HG02840 (cell line): ENCODE measurements around the gene AXDND1.
"Not testable (repeated sequence)": the region's sequence is repeated elsewhere in the genome, so short reads cannot be mapped to it uniquely, and the experiment has no call there.

ENCODE experiments used
- ATAC-seq: cut with Tn5 transposase; IDR thresholded peaks from one replicate; pipeline ENCODE4 v1.9.1; 2021; ENCODE audit warnings: mild to moderate bottlenecking, moderate library complexity, moderate number of reproducible peaks; ENCODE audit not compliant: unreplicated experiment, low FRiP score

Gene AXDND1

GRCh38 chr1:179448437-179449149, 82.8 kb downstream of the AXDND1 start:
- no peak for ATAC-seq

- not testable (repeated sequence) for ATAC-seq
These were observed 93.9 kb downstream of the AXDND1 start for GRCh38 chr1:179459606-179460206.

GRCh38 chr1:179465661-179466060, 99.9 kb downstream of the AXDND1 start:
- not testable (repeated sequence) for ATAC-seq

GRCh38 chr1:179474713-179475112, 108.9 kb downstream of the AXDND1 start:
- no peak for ATAC-seq

DNA sequence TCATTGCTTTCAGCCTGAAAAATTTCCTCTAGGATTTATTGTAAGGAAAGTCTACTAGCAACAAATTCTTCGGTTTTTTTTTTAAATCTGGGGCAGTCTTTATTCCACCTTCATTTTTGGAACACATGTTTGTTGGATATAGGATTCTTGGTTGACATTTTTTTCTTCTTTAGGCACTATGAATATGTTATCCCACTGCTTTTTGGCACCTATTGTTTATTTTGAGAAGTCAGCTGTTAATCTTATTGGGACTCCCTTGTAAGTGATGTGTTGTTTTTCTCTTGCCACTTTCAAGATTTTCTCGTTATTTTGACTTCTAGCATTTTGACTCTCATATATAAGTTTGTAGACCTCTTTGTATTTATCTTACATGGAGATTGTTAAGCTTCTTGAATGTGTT, 110.7 kb downstream of the AXDND1 start:
- no peak for ATAC-seq

DNA sequence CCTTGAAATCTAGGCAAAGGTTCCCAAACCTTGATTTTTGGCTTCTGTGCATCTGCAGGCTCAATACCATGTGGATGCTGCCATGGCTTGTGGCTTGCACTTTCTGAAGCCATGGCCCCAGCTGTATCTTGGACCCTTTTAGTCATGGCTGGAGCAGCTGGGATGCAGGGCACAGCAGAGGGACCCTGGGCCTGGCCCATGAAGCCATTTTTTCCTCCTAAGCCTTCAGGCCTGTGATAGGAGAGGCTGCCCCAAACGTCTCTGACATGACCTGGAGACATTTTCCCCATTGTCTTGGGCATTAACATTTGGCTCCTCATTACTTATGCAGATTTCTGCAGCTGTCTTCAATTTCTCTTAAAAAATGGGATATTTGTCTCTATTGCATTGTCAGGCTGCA, 112.6 kb downstream of the AXDND1 start:
- no peak for ATAC-seq

GRCh38 chr1:179490611-179491010, 124.8 kb downstream of the AXDND1 start:
- ATAC-seq, result no peak

- ATAC-seq, result no peak
These were observed 127.6 kb downstream of the AXDND1 start for GRCh38 chr1:179493323-179493722.

DNA sequence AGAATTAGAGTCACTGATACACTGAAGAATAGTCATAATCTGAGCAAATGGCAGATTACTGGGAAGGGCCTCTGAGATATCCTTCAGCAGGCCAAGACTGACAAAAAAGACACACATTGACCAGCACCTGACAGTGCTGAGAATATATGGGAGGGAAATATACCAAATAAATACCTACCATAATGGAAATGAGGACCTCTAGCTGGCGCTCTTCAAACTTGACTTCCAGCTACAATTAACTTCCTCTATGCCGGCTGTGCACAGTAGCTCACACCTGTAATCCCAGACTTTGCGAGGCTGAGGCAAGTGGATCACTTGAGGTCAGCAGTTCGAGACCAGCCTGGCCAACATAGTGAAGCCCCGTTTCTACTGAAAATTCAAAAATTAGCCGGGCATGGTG, 140.4 kb downstream of the AXDND1 start:
- no peak for ATAC-seq

DNA sequence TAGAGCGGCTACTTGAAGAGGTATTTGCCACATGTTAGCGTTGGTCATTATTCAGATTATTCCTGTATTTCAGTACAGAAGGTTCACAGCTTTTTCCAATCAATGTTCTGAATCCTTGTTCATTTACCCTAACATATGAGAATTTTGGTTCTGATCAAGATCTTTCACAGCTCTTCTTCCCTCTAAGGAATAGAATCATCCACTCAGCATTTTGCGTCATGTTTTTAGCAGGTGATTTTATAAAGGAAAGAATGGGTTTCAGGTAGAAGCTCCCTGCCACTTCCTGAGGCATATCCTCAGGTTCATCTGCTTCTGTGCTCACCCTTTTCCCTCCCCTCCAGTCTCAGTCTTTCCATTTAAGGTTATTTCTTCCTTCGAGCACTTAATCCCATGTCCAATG, 143.6 kb downstream of the AXDND1 start:
- no peak for ATAC-seq

DNA sequence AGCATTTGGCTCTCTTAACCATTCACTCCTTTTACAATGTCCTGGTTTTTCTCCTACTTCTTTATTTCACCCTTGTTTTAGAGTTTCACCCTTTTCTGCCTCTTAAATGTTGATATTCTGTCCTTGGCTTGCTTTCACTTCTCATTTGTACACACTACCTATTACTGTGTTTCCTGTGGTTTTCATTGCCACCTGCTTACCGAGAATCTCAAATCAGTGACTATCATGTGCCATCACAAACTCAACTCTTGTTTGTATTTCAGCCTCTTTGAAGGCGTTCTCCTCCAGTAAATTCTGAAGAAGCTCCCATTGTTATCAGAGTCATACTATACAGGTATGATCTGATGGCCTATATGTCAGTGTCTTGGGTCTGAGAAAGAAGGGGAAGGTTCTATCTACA, 144.3 kb downstream of the AXDND1 start:
- ATAC-seq, result no peak

GRCh38 chr1:179516976-179517705, 151.4 kb downstream of the AXDND1 start:
- no peak for ATAC-seq

GRCh38 chr1:179518544-179518943, 152.8 kb downstream of the AXDND1 start:
- not testable (repeated sequence) for ATAC-seq

DNA sequence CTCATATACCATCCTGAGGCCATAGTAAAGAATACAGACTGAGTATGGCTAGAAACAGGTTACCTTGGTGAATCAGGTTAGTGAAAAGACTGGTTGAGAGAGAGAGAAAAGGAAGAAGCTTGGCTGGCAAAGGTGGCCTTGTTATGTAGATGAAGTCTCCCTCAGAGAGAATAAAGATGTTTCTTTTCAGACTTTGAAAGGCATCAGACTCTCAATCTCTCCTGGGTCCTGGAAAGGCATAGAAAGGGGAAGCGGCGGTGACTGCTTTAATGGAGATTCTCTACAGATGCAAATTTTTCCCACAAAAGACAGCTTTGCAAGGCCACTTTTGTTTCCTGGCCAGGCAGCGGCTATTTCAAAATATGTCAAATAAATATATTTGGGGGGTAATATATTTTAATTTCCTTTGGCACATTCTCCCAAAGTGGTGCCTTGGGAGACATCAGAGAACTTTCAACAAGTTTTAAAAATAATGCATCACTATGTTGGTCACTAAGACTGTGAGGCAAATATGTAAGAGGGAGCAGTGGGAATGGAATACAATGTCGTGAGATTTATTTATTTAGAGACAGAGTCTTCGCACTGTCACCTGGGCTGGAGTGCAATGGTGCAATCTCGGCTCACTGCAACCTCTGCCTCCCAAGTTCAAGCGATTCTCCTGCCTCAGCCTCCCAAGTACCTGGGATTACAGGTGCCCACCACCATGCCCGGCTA, 163.9 kb downstream of the AXDND1 start:
- ATAC-seq, result no peak

- ATAC-seq, result no peak
These were observed 164.6 kb downstream of the AXDND1 start for GRCh38 chr1:179530352-179530751.

DNA sequence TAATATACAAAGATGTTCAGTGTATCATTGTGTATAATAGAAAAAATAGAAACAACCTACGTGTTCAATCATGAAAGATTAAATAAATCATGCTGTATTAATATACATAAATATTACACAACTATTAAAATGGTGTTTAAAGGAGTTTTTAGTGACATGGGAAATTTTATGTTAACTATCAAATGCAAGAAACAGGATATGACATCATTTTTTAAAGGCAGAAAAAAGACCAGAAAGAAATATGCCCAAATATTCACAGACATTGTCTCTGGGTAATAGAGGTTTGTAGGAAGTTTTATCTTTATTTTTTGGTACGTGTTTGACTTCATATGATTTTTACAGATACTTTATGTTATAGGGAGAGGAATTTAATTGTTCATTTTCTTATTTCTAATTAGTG, 176.0 kb downstream of the AXDND1 start:
- ATAC-seq, result no peak

- no peak for ATAC-seq
These were observed 179.6 kb downstream of the AXDND1 start for GRCh38 chr1:179545321-179545720.

DNA sequence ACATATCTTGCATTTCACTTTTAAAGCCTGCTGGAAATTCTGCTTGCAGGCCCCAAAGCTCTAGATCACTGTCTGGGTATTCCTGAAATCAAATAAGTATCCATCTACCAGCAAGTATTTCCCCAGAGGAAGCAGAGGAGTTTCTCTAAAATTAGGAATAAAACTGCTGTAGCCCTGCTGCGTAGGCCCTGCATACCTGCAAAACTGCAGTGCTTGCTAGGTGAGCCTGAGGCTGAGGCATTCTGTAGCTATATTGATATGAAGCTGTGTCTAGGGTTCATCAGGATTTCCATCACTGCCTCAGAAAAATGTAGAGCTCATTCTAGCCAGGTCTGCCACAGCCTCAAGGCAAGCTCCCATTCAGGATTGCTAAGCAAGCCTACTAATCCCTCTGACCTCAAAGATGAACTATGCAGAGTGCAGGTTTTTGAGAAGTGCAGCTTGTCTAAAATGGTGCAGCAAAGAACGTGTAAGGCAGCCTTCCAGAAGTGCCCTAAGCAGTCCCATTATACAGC, 181.3 kb downstream of the AXDND1 start:
- ATAC-seq, result no peak

DNA sequence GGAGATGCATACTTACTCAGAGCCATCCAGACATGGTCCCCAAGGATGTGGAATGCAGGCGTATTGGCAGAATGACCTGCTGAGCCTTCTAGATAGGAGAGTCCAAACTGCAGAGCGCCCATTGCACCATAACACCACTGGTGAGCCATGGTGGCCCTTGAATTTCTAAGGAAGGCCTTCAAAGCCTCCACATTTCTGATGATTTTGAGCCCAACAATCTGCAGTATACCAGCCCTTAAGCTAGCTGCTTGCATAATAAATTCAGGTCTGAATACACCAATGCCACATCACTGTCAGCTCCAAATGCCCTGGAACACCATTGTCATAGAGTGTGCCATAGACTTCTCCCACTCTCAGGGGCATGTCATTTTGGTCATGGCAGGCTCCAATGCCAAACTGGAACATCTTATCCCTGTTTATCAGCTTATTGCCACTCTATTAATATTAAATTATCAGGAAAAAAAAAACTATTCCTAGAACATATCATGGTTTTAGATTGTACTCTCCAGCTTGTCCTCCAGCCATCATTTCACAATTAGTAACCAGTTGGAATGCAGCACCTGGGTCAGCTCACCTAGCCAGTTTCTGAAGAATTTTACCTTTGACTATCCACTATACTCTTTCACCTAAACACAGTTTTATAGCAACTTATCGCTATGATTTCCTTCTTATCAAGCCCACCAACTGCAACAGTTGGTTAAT, 183.0 kb downstream of the AXDND1 start:
- no peak for ATAC-seq

DNA sequence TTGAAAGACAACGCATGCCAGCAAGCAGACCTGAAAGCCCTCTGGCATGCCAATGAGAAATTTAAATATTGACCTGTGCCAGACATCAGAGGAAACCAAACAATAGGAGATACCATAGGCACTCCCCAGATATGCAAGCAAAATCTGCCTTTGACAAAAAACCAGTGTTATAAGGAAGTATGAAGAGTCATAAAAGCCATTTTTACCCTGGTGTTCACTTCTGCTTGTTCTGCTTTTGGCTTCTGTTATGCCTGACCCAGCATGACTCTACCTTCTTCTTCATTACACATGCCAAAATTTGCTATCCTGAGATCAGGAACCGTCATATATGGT, 183.6 kb downstream of the AXDND1 start:
- ATAC-seq, result no peak
